ENCODE measurements around the gene TP53TG5. TPM values are rescaled to one million over a fixed set of nuclear protein-coding genes. Genes with fewer than 3 reads are reported as not detected.

Gene TP53TG5
- total RNA-seq, 1 experiment from 2014 or later, result not detected

- no peak for DNase-seq (ENCODE audit: extremely low read depth, low read depth)
These were observed 41.4 kb downstream of the TP53TG5 start for GRCh38 chr20:45336530-45337366.

- no peak for DNase-seq (ENCODE audit: extremely low read depth, low read depth)
These were observed 47.6 kb downstream of the TP53TG5 start for GRCh38 chr20:45330476-45330875.

GRCh38 chr20:45329497-45330319 lies 48.4 kb downstream of the TP53TG5 start:
- no peak for DNase-seq (ENCODE audit: extremely low read depth, low read depth)

- DNase-seq (ENCODE audit: extremely low read depth, low read depth), result no peak
These were observed 49.7 kb downstream of the TP53TG5 start for GRCh38 chr20:45328451-45328850.

GRCh38 chr20:45325371-45325770 lies 52.8 kb downstream of the TP53TG5 start:
- DNase-seq (ENCODE audit: extremely low read depth, low read depth), result no peak

GRCh38 chr20:45323731-45324130 lies 54.4 kb downstream of the TP53TG5 start:
- DNase-seq (ENCODE audit: extremely low read depth, low read depth), result no peak

GRCh38 chr20:45322952-45323383 lies 55.2 kb downstream of the TP53TG5 start:
- DNase-seq (ENCODE audit: extremely low read depth, low read depth), result peak; percentile 53

Small RNA genes within 50 kb of the gene (small RNA-seq; reads per million reads assigned to genes)
- 0 to 0.06 reads per million in 2 experiments for gene MIR6812

Other genes with a start within 250 kb of the TP53TG5 start
- gene PI3, start 203.4 kb downstream of the TP53TG5 start, total RNA-seq (2014; rRNA removed; shearing (Covaris generic)), result not detected in 2 replicates
- not detected in 2 replicates for gene SEMG1, start 171.3 kb downstream of the TP53TG5 start, total RNA-seq (2014; rRNA removed; shearing (Covaris generic))
- not detected in 2 replicates for gene SEMG2, start 157.0 kb downstream of the TP53TG5 start, total RNA-seq (2014; rRNA removed; shearing (Covaris generic))
- gene SLPI, start 123.8 kb downstream of the TP53TG5 start, total RNA-seq (2014; rRNA removed; shearing (Covaris generic)), result 38.4 and 43.0 TPM in 2 replicates
- gene RBPJL, start 71.5 kb downstream of the TP53TG5 start, total RNA-seq (2014; rRNA removed; shearing (Covaris generic)), result not detected in 2 replicates
- gene MATN4, start 70.0 kb downstream of the TP53TG5 start, total RNA-seq (2014; rRNA removed; shearing (Covaris generic)), result not detected in 2 replicates
- 12.7 and 14.7 TPM in 2 replicates for gene SDC4, start 29.9 kb downstream of the TP53TG5 start, total RNA-seq (2014; rRNA removed; shearing (Covaris generic))
- gene SYS1, start 15.2 kb downstream of the TP53TG5 start, total RNA-seq (2014; rRNA removed; shearing (Covaris generic)), result 36.4 and 38.0 TPM in 2 replicates
- 16.6 and 17.4 TPM in 2 replicates for gene DBNDD2, start 30.0 kb upstream of the TP53TG5 start, total RNA-seq (2014; rRNA removed; shearing (Covaris generic))
- 145 and 150 TPM in 2 replicates for gene PIGT, start 37.8 kb upstream of the TP53TG5 start, total RNA-seq (2014; rRNA removed; shearing (Covaris generic))
- not detected in 2 replicates for gene WFDC2, start 91.4 kb upstream of the TP53TG5 start, total RNA-seq (2014; rRNA removed; shearing (Covaris generic))
- not detected in 2 replicates for gene SPINT3, start 137.3 kb upstream of the TP53TG5 start, total RNA-seq (2014; rRNA removed; shearing (Covaris generic))
- 0.22 TPM in 1 of 2 replicates, not detected in the other for gene WFDC6, start 161.2 kb upstream of the TP53TG5 start, total RNA-seq (2014; rRNA removed; shearing (Covaris generic))
- not detected in 2 replicates for gene EPPIN, start 169.1 kb upstream of the TP53TG5 start, total RNA-seq (2014; rRNA removed; shearing (Covaris generic))
- gene WFDC8, start 201.0 kb upstream of the TP53TG5 start, total RNA-seq (2014; rRNA removed; shearing (Covaris generic)), result not detected in 2 replicates